A673 (cell line): Measurements from ENCODE around the gene PRUNE2. TPM values are rescaled to one million over a fixed set of nuclear protein-coding genes. Genes with fewer than 3 reads are reported as not detected.

ENCODE experiments used
- BruUV-seq: library from RNA; stranded (reverse); fragments of 400-500 nt; replicated peaks from 2 replicates; lab custom pipeline; 2021; lab: Mats Ljungman, UMichigan
- CTCF ChIA-PET: fragments of 300-600 bp; sonication (Branson Sonifier 250); formaldehyde crosslinking; loops from one replicate; lab custom pipeline; 2022; ENCODE audit warnings: antibody characterized with exemption; lab: Charles Lee
- POLR2A ChIA-PET: fragments of 300-600 bp; sonication (Branson Sonifier 250); formaldehyde crosslinking; loops from one replicate; lab custom pipeline; 2022; ENCODE audit warnings: antibody characterized with exemption; ENCODE audit not compliant: low non-redundant PET; lab: Charles Lee
- DNase-seq: peaks from one replicate; pipeline ENCODE4 v3.0.0-alpha.2; 2015; ENCODE audit warnings: low spot score
- H3K27ac ChIP-seq: fragments of 200-600 bp; sonication (generic); 2 replicates; pipeline ENCODE4 v1.5.1; 2016; ENCODE audit warnings: mixed run types, low read depth, mild to moderate bottlenecking, mixed read lengths, antibody characterized with exemption, low read length; ENCODE audit not compliant: poor library complexity, severe bottlenecking
- H3K27me3 ChIP-seq: fragments of 200-600 bp; sonication (generic); replicated peaks from 2 replicates; pipeline ENCODE4 v1.6.1; 2017; ENCODE audit warnings: mixed run types, low read depth, mild to moderate bottlenecking, mixed read lengths, antibody characterized with exemption, low read length; ENCODE audit not compliant: insufficient read depth, poor library complexity
- H3K36me3 ChIP-seq: fragments of 200-600 bp; sonication (generic); 2 replicates; pipeline ENCODE4 v1.6.1; 2016; ENCODE audit warnings: mixed run types, mild to moderate bottlenecking, mixed read lengths, antibody characterized with exemption, low read length; ENCODE audit not compliant: insufficient read depth, poor library complexity, severe bottlenecking
- H3K4me1 ChIP-seq: fragments of 200-600 bp; sonication (generic); 2 replicates; pipeline ENCODE4 v1.6.1; 2017; ENCODE audit warnings: mixed run types, mild to moderate bottlenecking, mixed read lengths, antibody characterized with exemption, low read length; ENCODE audit not compliant: insufficient read depth, poor library complexity, severe bottlenecking
- H3K4me3 ChIP-seq: fragments of 200-600 bp; sonication (generic); 2 replicates; pipeline ENCODE4 v1.5.1; 2016; ENCODE audit warnings: low read depth, mixed run types, mild to moderate bottlenecking, mixed read lengths, low read length; ENCODE audit not compliant: poor library complexity, severe bottlenecking
- H3K9me3 ChIP-seq: fragments of 200-600 bp; sonication (generic); 2 replicates; pipeline ENCODE4 v1.6.1; 2016; ENCODE audit warnings: mixed run types, low read depth, mild to moderate bottlenecking, mixed read lengths, antibody characterized with exemption, low read length; ENCODE audit not compliant: poor library complexity, severe bottlenecking
- EZH2 ChIP-seq: fragments of 200-600 bp; sonication (generic); IDR thresholded peaks from 2 replicates; pipeline ENCODE4 v1.6.1; 2017; ENCODE audit warnings: borderline replicate concordance, low read depth, mild to moderate bottlenecking, mixed read lengths, antibody characterized with exemption, low read length; ENCODE audit not compliant: poor library complexity, severe bottlenecking
- intact Hi-C: fragments of 100-400 bp; cut with micrococcal nuclease; formaldehyde crosslinking; loops from one replicate; pipeline ENCODE4 v1.10.0; 2022; ENCODE audit not compliant: unreplicated experiment
- total RNA-seq: library from RNA; stranded (reverse); gene quantifications from 2 replicates; pipeline ENCODE4 v1.2.3, GENCODE V29; 2021
- TF ChIP-seq, protein P1 (sequence below): fragments of 300-800, 200-600 bp; sonication (generic); conservative IDR thresholded peaks from 2 replicates; pipeline ENCODE4 v1.5.1; 2017; ENCODE audit warnings: low read depth, mild to moderate bottlenecking, antibody characterized with exemption, low read length, moderate library complexity, mixed read lengths

The PRUNE2 gene
- total RNA-seq, 1 experiment from 2014 or later: not detected

DNA sequence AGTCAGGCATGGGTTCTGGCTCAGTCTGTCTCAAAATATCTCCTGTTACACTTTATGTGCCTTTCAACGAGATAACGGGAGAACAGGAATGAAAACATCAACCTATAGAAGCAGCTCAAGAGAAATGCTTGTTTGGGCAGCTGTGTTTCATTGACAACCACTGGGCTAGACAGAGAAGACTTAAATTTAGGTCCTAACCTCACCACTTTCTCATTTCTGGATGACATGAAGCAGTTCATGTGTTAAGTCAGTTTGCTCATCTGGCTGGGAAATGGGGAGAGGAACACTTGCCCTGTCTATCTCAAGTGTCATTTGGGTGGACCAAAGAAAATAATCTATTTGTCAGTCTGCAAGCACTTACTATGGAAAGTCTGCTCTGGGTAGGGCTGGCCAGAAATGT, 208.4 kb downstream of the PRUNE2 start:
- H3K4me1 ChIP-seq: no peaks in the 10 kb centered on the region
- no peaks in the 10 kb centered on the region for H3K36me3 ChIP-seq
- POLR2A ChIA-PET: no interaction called here
- intact Hi-C loops: no loop called here
- peaks cover 35% of the 10 kb centered on the region for H3K27me3 ChIP-seq
- no peak overlapping the region for H3K27ac ChIP-seq
- DNase-seq: no peak
- no peak overlapping the region for H3K4me3 ChIP-seq
- BruUV-seq: no TSS peak
- no peak for TF ChIP-seq EZH2
- TF ChIP-seq, protein P1, sequence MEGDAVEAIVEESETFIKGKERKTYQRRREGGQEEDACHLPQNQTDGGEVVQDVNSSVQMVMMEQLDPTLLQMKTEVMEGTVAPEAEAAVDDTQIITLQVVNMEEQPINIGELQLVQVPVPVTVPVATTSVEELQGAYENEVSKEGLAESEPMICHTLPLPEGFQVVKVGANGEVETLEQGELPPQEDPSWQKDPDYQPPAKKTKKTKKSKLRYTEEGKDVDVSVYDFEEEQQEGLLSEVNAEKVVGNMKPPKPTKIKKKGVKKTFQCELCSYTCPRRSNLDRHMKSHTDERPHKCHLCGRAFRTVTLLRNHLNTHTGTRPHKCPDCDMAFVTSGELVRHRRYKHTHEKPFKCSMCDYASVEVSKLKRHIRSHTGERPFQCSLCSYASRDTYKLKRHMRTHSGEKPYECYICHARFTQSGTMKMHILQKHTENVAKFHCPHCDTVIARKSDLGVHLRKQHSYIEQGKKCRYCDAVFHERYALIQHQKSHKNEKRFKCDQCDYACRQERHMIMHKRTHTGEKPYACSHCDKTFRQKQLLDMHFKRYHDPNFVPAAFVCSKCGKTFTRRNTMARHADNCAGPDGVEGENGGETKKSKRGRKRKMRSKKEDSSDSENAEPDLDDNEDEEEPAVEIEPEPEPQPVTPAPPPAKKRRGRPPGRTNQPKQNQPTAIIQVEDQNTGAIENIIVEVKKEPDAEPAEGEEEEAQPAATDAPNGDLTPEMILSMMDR: no peak
- CTCF ChIA-PET: no interaction called here
- no peaks in the 10 kb centered on the region for H3K9me3 ChIP-seq

DNA sequence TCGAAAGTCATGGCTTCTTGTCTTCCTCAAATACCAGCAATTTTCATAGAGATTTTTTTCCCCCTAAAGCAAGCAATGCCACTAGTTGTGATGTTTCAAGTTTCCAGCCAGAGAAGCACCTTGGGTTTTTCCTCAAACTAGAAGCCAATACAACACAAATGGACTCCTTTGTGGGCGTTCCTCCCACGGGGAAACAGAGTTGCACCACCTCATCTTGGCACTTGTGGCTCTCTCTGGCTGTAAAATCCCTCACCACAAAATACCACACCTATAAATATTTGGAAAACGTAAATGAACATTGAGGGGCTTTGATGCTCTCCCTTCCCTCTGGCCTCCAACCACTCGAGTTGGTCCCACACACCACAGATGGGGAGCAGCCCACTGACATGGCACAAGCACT, 208.8 kb downstream of the PRUNE2 start:
- Histone ChIP-seq H3K4me3 (no peak overlapping the region), H3K27me3 (peaks cover 40% of the 10 kb centered on the region), H3K9me3 (no peaks in the 10 kb centered on the region), H3K4me1 (no peaks in the 10 kb centered on the region), H3K27ac (no peak overlapping the region), H3K36me3 (no peaks in the 10 kb centered on the region)
- TF ChIP-seq, protein P1: no peak
- no peak for TF ChIP-seq EZH2
- no TSS peak for BruUV-seq
- DNase-seq: no peak
- POLR2A ChIA-PET: no interaction called here
- intact Hi-C loops: no loop called here
- CTCF ChIA-PET: no interaction called here

GRCh38 chr9:76693912-76694311, 212.0 kb downstream of the PRUNE2 start:
- no peak overlapping the region for H3K4me3 ChIP-seq
- ChIA-PET CTCF (no interaction called here), POLR2A (no interaction called here)
- intact Hi-C loops: no loop called here
- H3K27me3 ChIP-seq: peaks cover 61% of the 10 kb centered on the region
- no peak for DNase-seq
- no peaks in the 10 kb centered on the region for H3K36me3 ChIP-seq
- no TSS peak for BruUV-seq
- H3K9me3 ChIP-seq: no peaks in the 10 kb centered on the region
- no peak overlapping the region for H3K27ac ChIP-seq
- TF ChIP-seq, protein P1: no peak
- TF ChIP-seq EZH2: no peak
- H3K4me1 ChIP-seq: no peaks in the 10 kb centered on the region
